MG63 (cell line): ENCODE data around the gene SMAD7. TPM values are rescaled to one million over a fixed set of nuclear protein-coding genes. Genes with fewer than 3 reads are reported as not detected.

ENCODE experiments used
- DNase-seq: peaks from one replicate; pipeline ENCODE4 v3.0.0-alpha.2; 2020
- H3K27me3 ChIP-seq: fragments of 250-450 bp; sonication (Bioruptor Pico); 2 replicates; pipeline ENCODE4 v1.5.1; 2020; ENCODE audit warnings: mild to moderate bottlenecking, moderate library complexity
- H3K36me3 ChIP-seq: fragments of 250-450 bp; sonication (Bioruptor Pico); 2 replicates; pipeline ENCODE4 v1.5.1; 2020; ENCODE audit warnings: mild to moderate bottlenecking, moderate library complexity
- H3K4me3 ChIP-seq: fragments of 250-450 bp; sonication (Bioruptor Pico); 2 replicates; pipeline ENCODE4 v1.5.1; 2020; ENCODE audit warnings: mild to moderate bottlenecking, moderate library complexity
- H3K9me3 ChIP-seq: fragments of 250-450 bp; sonication (Bioruptor Pico); 2 replicates; pipeline ENCODE4 v1.5.1; 2020; ENCODE audit warnings: mild to moderate bottlenecking, moderate library complexity
- total RNA-seq: library from RNA; depleted of rRNA; stranded (reverse); fragments of >200 nt; shearing (Covaris generic); gene quantifications from 2 replicates; pipeline ENCODE4 v1.2.3, GENCODE V29; 2014; ENCODE audit warnings: low replicate concordance

Gene SMAD7
- total RNA-seq, 1 experiment from 2014 or later: 29.3 TPM

DNA sequence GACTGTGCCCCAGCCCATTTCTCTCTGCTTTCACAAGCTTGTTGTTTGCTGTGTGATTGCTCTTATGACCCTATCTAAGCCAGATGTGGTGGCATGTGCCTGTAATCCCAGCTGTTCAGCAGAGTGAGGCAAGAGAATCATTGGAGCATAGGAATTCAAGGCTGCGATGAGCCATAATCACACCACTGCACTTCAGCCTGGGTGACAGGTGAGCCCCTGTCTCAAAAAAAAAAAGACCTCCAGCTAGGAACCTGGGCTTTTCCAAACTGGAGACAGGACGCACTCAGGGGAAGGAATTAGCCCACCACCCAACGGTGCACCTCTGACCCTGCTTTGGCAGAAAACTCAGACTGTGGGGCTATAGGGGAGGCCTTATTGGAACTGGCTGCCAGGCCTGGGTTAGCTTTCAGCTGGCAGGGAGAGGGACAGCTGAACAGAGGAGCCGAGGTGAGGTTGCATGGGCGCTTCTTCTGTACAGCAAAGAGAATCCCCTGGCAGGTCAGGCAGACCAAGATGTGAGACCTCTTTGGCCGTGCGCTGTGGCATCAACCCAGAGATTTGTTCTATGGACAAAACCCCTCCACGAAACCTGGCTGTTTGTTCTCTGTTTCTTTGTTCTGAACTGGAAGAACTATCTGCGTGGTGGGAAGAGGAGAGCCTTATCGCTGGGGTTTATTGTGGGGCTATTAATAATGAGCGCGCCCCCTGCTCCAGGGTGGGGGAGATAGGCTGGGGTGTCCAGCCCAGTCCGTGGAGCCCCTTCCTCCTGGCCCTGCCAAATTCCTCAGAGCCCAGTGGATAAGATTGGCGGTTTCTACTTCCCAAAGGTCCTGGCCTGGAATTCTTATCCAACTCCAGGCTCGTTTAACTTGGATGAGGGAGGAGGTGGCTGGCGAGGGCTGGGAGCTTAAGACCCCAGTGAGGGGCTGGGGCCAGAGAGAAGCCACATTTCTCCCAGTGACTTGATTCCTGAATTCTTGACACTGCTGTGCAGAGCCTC lies 38.8 kb upstream of the SMAD7 start:
- no peak for DNase-seq
- no peaks in the 10 kb centered on the region for H3K36me3 ChIP-seq
- no peaks in the 10 kb centered on the region for H3K9me3 ChIP-seq
- H3K4me3 ChIP-seq: no peak overlapping the region
- no peaks in the 10 kb centered on the region for H3K27me3 ChIP-seq

DNA sequence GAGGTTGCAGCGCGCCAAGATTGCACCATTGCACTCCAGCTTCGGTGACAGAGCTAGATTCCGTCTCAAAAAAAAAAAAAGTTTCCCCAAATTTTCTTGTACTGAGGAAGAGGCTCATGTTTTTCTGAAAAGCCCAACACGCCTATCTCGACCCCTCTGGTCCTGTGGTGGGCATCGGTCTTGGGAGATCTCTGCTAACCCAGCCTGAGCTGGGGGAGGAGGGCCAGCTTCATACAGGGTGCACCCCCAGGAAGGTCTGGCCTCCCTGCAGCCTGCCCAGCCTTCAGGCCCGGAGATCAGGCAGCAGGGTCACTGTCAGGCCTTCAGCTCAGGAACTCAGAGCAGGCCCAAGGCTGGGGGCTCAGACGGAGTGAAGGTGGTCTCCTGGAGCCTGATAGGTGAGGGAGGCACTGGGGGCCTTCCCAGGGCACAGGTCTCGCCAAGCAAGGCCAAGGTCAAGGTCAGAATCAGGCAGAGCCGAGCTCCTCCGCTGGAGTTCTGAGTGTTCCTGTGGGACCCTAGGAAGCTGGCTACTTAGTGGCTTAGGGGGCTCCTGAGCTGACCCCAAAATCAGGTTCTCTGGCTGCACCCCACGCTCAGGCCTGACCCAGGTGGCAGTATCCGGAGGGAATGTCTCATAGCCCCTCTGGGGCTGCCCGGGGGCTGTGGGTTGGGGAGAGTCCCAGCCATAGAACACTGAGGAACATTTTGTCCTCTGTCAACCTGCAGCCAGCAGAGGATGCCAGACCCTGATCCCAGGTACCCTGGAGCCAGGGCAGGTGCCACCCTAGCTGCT lies 37.9 kb upstream of the SMAD7 start:
- Histone ChIP-seq H3K27me3 (no peaks in the 10 kb centered on the region), H3K9me3 (no peaks in the 10 kb centered on the region), H3K36me3 (no peaks in the 10 kb centered on the region), H3K4me3 (no peak overlapping the region)
- DNase-seq: no peak

DNA sequence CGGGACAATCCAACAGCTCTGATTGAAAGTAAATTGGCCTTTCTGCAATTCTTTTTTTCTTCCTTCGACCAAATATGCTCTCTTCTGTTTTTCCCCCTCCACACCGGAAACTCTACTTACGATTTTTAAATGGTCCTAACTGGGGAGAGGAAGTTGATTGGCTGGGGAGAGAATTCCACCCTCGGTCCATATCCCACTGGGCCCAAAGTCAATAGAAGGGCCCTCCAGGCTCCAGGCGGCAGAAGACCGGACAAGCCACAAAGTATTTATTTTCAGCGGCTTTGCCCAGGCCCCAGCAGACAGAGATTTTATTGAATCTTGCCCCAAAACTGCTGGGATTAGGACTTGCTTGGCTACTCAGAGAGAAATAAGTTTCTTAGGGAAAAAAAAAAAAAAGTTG lies 37.1 kb upstream of the SMAD7 start:
- Histone ChIP-seq H3K27me3 (no peaks in the 10 kb centered on the region), H3K36me3 (no peaks in the 10 kb centered on the region), H3K4me3 (no peak overlapping the region), H3K9me3 (no peaks in the 10 kb centered on the region)
- no peak for DNase-seq

DNA sequence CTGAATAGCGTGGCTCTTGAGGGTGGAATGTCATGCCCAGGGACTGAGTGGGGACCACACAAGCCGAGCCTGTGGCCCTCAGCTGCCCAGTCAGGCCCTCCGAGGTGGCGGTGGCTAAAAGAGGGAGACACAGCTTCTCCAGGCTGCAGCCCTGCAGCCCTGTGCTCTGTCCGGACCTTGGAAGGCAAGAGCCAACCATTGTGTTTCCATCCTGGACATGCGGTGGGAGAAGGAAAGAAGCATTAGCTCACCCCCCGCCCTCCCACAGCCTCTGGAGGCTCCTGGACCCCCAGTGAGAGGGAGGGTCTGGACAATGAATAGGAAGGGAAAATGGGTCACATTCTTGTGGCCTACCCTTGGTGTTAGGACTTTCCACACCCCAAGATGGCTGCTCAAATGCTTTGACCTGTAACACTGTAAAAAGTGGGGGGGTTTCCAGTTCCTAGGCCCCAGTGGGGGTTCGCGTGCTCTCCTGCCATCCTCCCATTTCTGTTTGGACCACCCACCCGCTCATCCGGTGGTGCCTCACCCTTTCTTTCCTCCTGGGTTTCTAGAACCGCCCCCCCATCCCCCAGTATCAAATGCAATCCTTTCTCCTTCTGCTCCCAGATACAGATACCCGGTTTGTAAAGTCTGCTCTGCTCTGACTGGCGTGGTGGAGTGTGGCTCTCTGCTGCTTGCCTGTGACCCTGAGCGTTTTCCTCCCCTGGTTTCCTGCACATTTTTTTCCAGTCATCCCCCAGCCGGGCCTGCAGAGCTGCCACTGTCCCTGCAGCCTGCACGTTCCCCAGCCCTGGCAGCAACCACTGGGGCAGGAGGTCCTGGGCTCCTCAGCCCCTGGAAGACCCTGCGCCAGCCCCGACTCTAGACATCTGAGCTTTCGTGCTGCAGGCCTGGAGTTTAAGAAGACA lies 36.3 kb upstream of the SMAD7 start:
- Histone ChIP-seq H3K36me3 (no peaks in the 10 kb centered on the region), H3K27me3 (no peaks in the 10 kb centered on the region), H3K9me3 (no peaks in the 10 kb centered on the region), H3K4me3 (no peak overlapping the region)
- no peak for DNase-seq

DNA sequence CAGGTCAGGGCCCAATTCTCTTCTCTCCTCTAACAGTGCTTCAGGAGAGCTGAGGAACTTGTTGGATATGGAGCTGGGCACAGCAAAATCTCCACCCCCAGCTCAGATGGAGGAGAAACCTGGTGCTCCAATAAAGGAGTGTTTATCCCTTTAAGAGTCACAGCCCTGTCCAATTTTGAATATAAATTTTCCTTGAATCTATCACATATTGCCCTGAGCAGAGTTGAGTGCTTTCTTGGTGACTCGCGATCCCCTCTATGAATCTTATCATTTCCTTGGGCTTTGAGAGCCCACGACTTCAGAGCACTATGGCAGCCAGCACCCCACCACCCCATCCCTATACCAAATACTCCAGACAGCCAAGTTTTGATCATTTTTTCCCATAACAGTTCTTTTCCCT lies 34.4 kb upstream of the SMAD7 start:
- DNase-seq: no peak

DNA sequence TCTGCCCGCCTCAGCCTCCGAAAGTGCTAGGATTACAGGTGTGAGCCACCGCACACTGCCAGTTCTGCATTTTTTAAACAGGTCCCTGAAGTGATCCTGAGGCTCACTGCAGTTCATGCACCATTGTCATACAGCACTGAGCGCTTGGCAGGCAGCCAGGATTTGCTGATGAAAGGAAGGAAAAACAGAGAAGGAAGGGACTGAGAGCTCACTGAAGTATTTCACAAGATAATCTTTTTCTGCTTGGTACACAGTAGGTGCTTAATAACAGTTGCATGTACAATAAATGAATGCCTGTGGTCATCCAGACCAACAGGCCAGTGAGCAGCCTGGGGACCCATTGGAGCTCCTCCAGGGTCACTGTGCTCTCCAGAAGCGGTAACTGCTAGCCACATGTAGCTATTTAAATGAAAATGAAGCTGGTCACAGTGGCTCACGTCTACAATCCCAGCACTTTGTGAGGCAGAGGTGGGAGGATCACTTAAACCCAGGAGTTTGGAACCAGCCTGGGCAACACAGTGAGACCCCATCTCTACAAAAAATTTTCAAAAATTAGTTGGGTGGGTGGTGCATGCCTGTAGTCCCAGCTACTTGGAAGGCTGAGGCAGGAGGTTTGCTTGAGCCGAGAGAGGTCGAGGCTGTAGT lies 33.1 kb upstream of the SMAD7 start:
- Histone ChIP-seq H3K4me3 (no peak overlapping the region), H3K9me3 (no peaks in the 10 kb centered on the region), H3K36me3 (no peaks in the 10 kb centered on the region), H3K27me3 (no peaks in the 10 kb centered on the region)
- no peak for DNase-seq

More for the DNA sequence above, 34.4 kb upstream of the SMAD7 start:
- Histone ChIP-seq H3K27me3 (no peaks in the 10 kb centered on the region), H3K36me3 (no peaks in the 10 kb centered on the region), H3K9me3 (no peaks in the 10 kb centered on the region), H3K4me3 (no peak overlapping the region)

DNA sequence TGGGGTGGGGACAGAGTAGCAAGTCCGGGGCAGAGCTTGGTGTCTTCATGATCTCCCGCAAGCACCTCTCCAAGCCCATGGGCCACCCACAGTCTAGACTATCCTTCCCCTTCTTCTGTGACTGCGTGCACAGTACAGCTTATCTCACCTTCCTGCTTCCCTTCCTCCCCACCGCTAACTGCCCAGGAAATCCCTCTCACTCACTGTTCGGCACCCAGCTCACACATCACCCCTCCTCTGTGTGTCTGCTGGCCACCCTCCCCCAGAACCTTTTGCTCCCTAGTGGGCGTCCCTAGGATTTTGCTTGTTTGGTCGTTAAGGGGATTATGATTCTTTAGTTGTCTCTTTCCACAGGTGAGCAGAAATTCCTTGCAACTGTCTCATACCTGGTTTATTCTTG lies 31.5 kb upstream of the SMAD7 start:
- no peaks in the 10 kb centered on the region for H3K9me3 ChIP-seq
- no peak overlapping the region for H3K4me3 ChIP-seq
- DNase-seq: no peak
- H3K36me3 ChIP-seq: no peaks in the 10 kb centered on the region
- H3K27me3 ChIP-seq: no peaks in the 10 kb centered on the region

DNA sequence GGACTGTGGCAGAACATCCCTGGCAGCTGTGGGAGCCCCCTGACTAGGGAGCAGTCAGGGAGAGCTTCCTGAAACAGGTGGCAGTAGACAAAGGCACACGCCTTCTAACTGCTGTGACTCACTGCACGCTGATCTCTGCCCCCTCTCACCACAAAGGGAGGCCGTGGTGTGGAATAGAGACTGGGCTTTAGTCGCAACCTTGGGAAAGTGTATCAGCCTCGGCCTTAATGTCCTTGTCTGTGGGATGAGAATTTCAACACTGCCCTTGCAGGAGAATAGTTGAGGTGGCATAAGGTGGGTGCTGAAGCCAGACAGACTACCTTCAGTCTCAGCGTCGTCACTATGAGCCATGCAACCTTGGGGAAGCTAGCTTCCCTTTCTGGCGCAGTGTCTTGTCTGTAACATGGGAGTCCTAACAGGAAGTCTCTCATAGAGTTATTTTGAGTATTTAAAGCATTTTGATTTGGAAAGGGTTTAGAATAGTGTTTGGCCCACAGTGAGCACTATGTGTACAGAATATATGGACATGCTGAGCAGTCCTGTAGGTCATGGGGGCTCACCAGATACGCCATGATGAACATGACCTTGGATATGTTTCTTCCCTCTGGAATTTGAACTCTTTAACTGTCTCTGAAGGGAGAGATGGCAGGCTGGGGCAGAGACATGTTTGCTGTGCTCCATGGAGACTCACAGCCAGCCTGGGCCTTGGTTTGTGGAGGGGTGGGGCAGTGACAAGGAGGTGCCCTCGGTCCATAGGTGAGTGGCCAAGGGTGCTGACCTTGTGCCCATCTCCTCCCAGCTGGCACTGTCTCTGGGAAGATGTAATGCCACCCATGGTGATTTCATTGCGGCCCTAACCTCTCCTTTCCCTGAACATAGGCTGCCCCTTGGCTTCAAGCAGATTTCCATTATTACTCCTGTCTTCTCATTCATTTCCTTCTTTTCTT lies 29.5 kb upstream of the SMAD7 start:
- H3K9me3 ChIP-seq: no peaks in the 10 kb centered on the region
- no peaks in the 10 kb centered on the region for H3K27me3 ChIP-seq
- no peak for DNase-seq
- H3K36me3 ChIP-seq: no peaks in the 10 kb centered on the region
- no peak overlapping the region for H3K4me3 ChIP-seq

DNA sequence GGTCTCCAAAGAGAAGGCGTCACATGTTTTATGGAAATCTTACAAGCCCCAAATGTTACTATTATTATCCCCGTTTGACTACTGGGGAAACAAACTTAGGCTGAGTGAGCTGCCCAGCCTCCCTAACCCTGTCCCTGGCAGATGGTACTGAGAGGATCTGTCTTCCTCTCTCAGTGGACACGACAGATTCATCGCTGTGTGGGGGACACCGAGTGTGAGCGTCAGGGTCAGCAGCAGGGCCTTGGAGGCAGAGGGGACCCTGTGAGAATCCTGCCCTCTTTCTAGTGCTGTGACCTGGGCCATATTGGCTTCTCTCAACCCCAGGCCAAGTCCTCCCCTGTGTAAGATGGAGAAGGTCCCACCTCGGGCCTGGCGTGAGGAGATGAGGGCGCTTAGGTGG lies 27.1 kb upstream of the SMAD7 start:
- H3K4me3 ChIP-seq: no peak overlapping the region
- no peak for DNase-seq
- H3K36me3 ChIP-seq: no peaks in the 10 kb centered on the region
- no peaks in the 10 kb centered on the region for H3K27me3 ChIP-seq
- no peaks in the 10 kb centered on the region for H3K9me3 ChIP-seq

DNA sequence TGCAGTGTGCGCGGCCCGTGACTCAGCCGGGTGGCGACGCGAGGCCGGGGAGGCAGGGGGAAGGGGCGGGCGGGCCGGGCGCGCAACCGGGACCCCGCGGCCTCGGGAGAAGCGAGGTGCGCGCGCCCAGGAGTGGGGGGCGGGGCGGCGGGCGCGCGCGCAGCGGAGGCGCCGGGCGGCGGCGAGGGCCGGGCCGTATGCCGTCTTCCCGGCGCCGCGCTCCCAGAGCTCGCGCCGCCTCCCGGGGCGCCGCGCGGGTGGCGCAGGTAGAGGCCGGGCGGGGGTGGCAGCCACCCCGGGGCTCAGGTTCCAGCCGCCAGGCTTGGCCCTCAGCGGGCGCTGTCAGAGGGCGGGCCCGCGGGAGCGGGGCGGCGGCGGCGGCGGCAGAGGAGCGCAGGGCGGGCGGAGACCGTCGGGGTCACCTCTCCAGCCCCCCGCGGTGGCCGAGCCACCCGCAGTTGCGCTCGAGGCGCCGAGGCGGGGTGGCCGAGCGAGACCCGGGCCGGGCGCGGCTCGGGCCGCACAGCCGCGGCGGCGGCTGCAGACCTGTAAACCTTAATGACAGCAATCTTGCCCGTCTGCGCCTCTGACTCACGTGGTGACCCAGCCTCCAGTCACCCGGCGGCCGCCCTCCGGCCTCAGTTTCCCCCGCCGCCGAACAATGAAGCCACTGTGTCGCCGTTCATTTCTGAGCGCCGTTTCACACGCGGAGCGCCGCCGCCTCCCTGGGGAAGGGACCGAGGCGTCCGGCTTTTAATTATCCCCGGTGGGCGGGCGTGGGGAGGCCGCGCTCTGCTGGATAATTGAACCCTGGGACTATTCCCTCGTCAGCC lies 25.3 kb upstream of the SMAD7 start:
- peak overlapping the region; percentile 60 for H3K4me3 ChIP-seq
- H3K36me3 ChIP-seq: no peaks in the 10 kb centered on the region
- peak; percentile 72 for DNase-seq
- no peaks in the 10 kb centered on the region for H3K27me3 ChIP-seq
- no peaks in the 10 kb centered on the region for H3K9me3 ChIP-seq

DNA sequence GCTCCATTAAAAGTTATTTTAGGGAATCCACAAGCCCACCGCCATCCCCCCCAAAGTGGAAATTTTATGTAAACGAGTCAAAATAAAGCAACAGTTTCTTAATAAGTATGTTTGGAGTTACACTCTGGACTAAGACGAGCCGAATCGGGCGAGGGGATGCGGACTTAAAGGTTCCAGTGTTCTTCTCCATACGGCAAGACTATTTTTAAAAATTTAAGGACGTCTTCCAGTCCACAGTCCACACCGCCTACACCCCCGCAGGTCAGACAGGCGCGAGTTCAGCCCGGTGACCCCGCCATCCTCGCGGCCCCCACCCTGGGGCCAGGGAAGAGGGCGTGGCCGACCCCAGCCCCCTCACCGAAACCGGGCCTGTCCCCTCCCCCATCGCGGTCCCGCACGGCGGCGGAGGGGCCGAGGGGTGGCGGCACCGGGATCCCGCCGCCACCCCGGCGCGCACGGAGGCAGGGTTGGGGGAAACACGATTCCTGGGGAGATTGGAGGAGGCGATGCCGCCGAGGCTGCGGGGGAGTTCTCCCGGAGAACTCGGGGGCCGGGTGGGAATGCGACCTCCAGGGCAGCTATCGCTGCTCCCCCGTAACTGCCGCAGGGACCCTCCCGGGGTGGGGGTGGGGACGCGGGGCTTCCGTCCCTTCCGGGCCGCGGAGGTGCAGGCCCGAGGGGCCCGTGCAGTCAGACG lies 24.5 kb upstream of the SMAD7 start:
- Histone ChIP-seq H3K9me3 (no peaks in the 10 kb centered on the region), H3K27me3 (no peaks in the 10 kb centered on the region), H3K36me3 (no peaks in the 10 kb centered on the region), H3K4me3 (peak overlapping the region; percentile 60)
- DNase-seq: no peak

DNA sequence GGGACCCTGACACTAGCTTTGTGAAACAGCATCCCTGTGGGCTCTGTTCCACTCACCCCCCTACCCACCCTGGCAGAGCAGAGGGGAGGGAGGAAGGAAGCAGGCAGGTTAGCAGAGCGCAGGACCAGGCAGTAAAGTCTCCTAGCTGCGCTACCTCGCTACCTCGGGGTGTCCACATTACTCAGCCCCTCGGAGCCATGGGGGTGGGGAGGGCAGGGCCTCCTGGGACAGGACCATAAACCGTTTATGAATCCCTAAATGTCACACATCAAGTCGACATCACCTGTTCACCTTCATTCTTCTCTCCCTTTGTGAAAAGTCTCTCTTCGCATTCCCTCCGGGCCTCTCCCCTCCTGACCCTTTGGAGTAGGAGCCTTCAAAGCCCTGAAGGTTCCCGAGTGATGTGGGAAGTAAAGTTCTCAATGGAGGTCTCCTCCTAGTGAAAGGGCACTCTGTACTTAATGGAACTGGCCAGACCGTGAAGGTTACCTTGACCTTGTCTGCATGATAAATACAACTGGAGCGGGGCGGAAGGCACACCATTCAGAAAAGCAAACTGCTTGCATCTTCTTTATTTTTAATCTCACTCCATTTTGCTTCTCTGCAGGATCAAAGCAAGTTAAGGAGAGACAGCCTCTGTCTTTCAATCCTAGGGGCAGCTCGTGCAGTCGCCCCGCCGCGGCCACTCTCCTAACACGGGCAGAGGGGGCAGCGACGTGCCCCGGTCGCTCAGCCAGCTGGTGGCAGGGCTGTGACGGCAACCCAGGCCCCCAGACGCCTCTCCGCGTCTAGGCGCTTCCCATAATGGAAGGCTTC lies 23.7 kb upstream of the SMAD7 start:
- no peaks in the 10 kb centered on the region for H3K9me3 ChIP-seq
- no peaks in the 10 kb centered on the region for H3K27me3 ChIP-seq
- no peak for DNase-seq
- H3K4me3 ChIP-seq: peak overlapping the region; percentile 60
- no peaks in the 10 kb centered on the region for H3K36me3 ChIP-seq

DNA sequence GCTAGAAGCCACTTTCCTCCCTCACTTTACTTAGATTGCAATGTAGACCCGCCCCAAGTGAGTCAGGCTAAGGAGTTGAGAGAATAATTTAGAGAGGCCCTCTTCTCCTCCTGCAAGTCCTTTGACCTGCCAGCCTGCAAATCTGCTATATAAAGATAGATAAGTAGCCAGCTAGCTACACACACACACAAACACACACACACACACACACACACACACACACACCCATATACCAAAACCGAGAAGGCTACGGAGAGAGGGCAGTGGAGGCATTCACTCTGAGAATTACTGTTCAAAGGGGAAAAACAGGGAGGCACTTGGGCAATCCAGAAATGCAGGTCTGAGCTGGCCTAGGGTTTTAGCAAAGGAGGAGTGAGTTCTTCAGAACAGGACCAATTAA lies 23.0 kb upstream of the SMAD7 start:
- no peak for DNase-seq

More for the DNA sequence above, 23.0 kb upstream of the SMAD7 start:
- no peaks in the 10 kb centered on the region for H3K36me3 ChIP-seq
- no peaks in the 10 kb centered on the region for H3K9me3 ChIP-seq
- H3K4me3 ChIP-seq: no peak overlapping the region
- H3K27me3 ChIP-seq: no peaks in the 10 kb centered on the region
